CD14-positive monocyte (primary cell): Measurements from ENCODE around the gene ZSCAN5A. TPM values are rescaled to one million over a fixed set of nuclear protein-coding genes. Genes with fewer than 3 reads are reported as not detected.
"Not testable (repeated sequence)": the region's sequence is repeated elsewhere in the genome, so short reads cannot be mapped to it uniquely, and the experiment has no call there.

ENCODE experiments used
- DNase-seq, 3 donors: peaks; one replicate each; pipeline ENCODE4 v3.0.0-alpha.2; 2011 to 2022
- H2AFZ ChIP-seq: 2 replicates; pipeline ENCODE4 v1.6.0; 2012; ENCODE audit warnings: mild to moderate bottlenecking, low read depth, low read length, inconsistent platforms; ENCODE audit not compliant: insufficient read depth, poor library complexity, severe bottlenecking
- H3K27ac ChIP-seq, 2 donors: 1 replicate in 1 of 2; 2 replicates in 1 of 2; pipeline ENCODE4 v1.5.1; 2012 to 2013; ENCODE audit warnings: low read length in 2 of 2, control low read depth in 1 of 2, inconsistent platforms in 1 of 2, low read depth in 1 of 2, mild to moderate bottlenecking in 1 of 2
- H3K27me3 ChIP-seq, 2 donors: one replicate each; pipeline versions ENCODE4 v1.6.0 to v1.6.1; 2011 to 2013; ENCODE audit warnings: low read length in 2 of 2; ENCODE audit not compliant: control insufficient read depth in 2 of 2, insufficient read depth in 2 of 2
- H3K36me3 ChIP-seq, 2 donors: replicated peaks in 1 of 2; 1 replicate in 1 of 2; 2 replicates in 1 of 2; pipeline versions ENCODE4 v1.5.1 to v1.6.1; 2012 to 2013; ENCODE audit warnings: low read length in 2 of 2, control low read depth in 1 of 2, inconsistent platforms in 1 of 2, mild to moderate bottlenecking in 1 of 2; ENCODE audit not compliant: insufficient read depth in 2 of 2, control insufficient read depth in 1 of 2
- H3K4me1 ChIP-seq, 2 donors: 1 replicate in 1 of 2; 2 replicates in 1 of 2; pipeline versions ENCODE4 v1.5.1 to v1.6.1; 2012 to 2013; ENCODE audit warnings: low read length in 2 of 2, control low read depth in 1 of 2, inconsistent platforms in 1 of 2, mild to moderate bottlenecking in 1 of 2, moderate library complexity in 1 of 2; ENCODE audit not compliant: insufficient read depth in 2 of 2, control insufficient read depth in 1 of 2
- H3K4me2 ChIP-seq: replicated peaks from 2 replicates; pipeline ENCODE3; 2012; ENCODE audit warnings: low read length, moderate library complexity, mild to moderate bottlenecking; ENCODE audit not compliant: poor library complexity, severe bottlenecking; ENCODE audit errors: extremely low read depth
- H3K4me3 ChIP-seq, 3 experiments: fragments of 200-600 bp in 1 of 3; sonication (generic) in 1 of 3; replicated peaks in 1 of 3; 1 replicate in 2 of 3; 2 replicates in 1 of 3; pipeline ENCODE4 v1.5.1; 2011 to 2013; ENCODE audit warnings: low read length in 3 of 3, mild to moderate bottlenecking in 3 of 3, control low read depth in 2 of 3, low read depth in 2 of 3, inconsistent platforms in 1 of 3, moderate library complexity in 1 of 3
- H3K79me2 ChIP-seq: 2 replicates; pipeline ENCODE4 v1.6.0; 2012; ENCODE audit warnings: mild to moderate bottlenecking, control low read depth, inconsistent platforms, low read length, moderate library complexity; ENCODE audit not compliant: insufficient read depth
- H3K9ac ChIP-seq: 2 replicates; pipeline ENCODE4 v1.6.0; 2017; ENCODE audit warnings: low read length, mild to moderate bottlenecking; ENCODE audit not compliant: insufficient read depth, poor library complexity, severe bottlenecking
- H3K9me3 ChIP-seq, 2 donors: replicated peaks in 1 of 2; 1 replicate in 1 of 2; 2 replicates in 1 of 2; pipeline versions ENCODE4 v1.5.1 to v1.6.1; 2012 to 2013; ENCODE audit warnings: low read length in 2 of 2, control low read depth in 1 of 2; ENCODE audit not compliant: control insufficient read depth in 1 of 2, insufficient read depth in 1 of 2
- H4K20me1 ChIP-seq: 2 replicates; pipeline ENCODE4 v1.6.0; 2012; ENCODE audit warnings: mild to moderate bottlenecking, low read length, control low read depth, moderate library complexity; ENCODE audit not compliant: insufficient read depth
- H3K27ac Mint-ChIP-seq, 7 donors: one replicate each; pipeline ENCODE4 v1.8.0; 2020; ENCODE audit warnings: mild to moderate bottlenecking in 7 of 7, mixed read lengths in 7 of 7, moderate library complexity in 6 of 7, inconsistent platforms in 2 of 7
- H3K27me3 Mint-ChIP-seq, 3 donors: one replicate each; pipeline ENCODE4 v1.8.0; 2021 to 2022; ENCODE audit warnings: low read depth in 3 of 3, mild to moderate bottlenecking in 3 of 3, mixed read lengths in 3 of 3, moderate library complexity in 3 of 3, inconsistent platforms in 1 of 3
- H3K36me3 Mint-ChIP-seq, 2 donors: one replicate each; pipeline ENCODE4 v1.8.0; 2020; ENCODE audit warnings: mixed read lengths in 2 of 2, inconsistent platforms in 1 of 2, mild to moderate bottlenecking in 1 of 2
- H3K4me1 Mint-ChIP-seq: one replicate; pipeline ENCODE4 v1.8.0; 2020; ENCODE audit warnings: mild to moderate bottlenecking, mixed read lengths
- H3K4me3 Mint-ChIP-seq, 2 donors: one replicate each; pipeline ENCODE4 v1.8.0; 2020; ENCODE audit warnings: mild to moderate bottlenecking in 2 of 2, mixed read lengths in 2 of 2, moderate library complexity in 1 of 2
- H3K9me3 Mint-ChIP-seq, 7 donors: one replicate each; pipeline ENCODE4 v1.8.0; 2020 to 2022; ENCODE audit warnings: mixed read lengths in 7 of 7, mild to moderate bottlenecking in 6 of 7, moderate library complexity in 6 of 7, inconsistent platforms in 2 of 7
- WGBS: methylation state at CpG from one replicate; pipeline ENCODE4 v1.1.5; 2013; ENCODE audit warnings: missing lambda C conversion rate; ENCODE audit not compliant: insufficient coverage; 5-methylcytosine and 5-hydroxymethylcytosine counted together
- intact Hi-C, 2 donors: fragments of 100-400 bp; cut with micrococcal nuclease; formaldehyde crosslinking; loops; one replicate each; pipeline versions ENCODE4 v1.15.0 to v1.15.1; 2023
- polyA plus RNA-seq, 3 donors: library from polyadenylated mRNA; depleted of rRNA in 1 of 3; unstranded in 2 of 3; stranded (reverse) in 1 of 3; fragments of 300-500 nt in 2 of 3; fragments of >200 nt in 1 of 3; fragmentation: Illumina TruSeq in 2 of 3; gene quantifications; 1 replicate in 2 of 3; 2 replicates in 1 of 3; pipeline ENCODE4 v1.2.3, GENCODE V29; 2012 to 2021
- TF ChIP-seq, protein P1 (sequence below): fragments of 200-600 bp; IDR thresholded peaks from one replicate; pipeline ENCODE4 v1.8.0; 2022; ENCODE audit warnings: antibody characterized with exemption, mild to moderate bottlenecking

Gene ZSCAN5A
- polyA plus RNA-seq, 3 donors, result 5.3 to 11.3 (median 6.3) TPM

DNA sequence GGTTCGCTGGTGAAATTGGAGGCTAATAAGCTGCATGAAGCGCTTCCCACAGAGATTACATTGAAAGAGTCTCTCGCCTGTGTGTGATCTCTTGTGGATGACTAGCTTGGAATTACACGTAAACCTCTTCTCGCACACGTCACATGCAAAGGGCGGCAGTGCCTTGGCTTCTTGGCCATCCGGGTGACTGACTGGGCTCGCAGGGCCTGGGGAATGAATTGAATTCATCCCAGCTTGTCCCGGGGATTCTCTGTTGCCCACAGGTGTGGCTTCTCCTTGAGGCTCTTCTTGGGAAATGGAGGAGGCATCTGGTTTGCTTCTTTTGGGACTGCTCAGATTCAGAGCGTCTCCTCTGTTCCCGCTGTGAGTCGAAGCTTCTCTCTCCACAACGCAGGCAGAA, 92.8 kb downstream of the ZSCAN5A start:
- Histone ChIP-seq H3K4me3 (no peak overlapping the region), H2AFZ (no peak overlapping the region), H3K9ac (no peak overlapping the region), H3K4me2 (no peak overlapping the region), H4K20me1 (no peaks in the 10 kb centered on the region), H3K27ac (no peak overlapping the region), H3K36me3 (peaks cover 6 to 19% of the 10 kb centered on the region in 2 donors), H3K9me3 (no peaks in the 10 kb centered on the region), H3K27me3 (peaks cover 0 to 10% of the 10 kb centered on the region in 2 donors), H3K4me1 (peaks cover 3 to 10% of the 10 kb centered on the region in 2 donors), H3K79me2 (no peaks in the 10 kb centered on the region)
- Mint-ChIP-seq H3K27me3 (peaks cover 9 to 17% (median 10%) of the 10 kb centered on the region in 3 donors), H3K27ac (no peak overlapping the region), H3K9me3 (peaks cover 0 to 3% (median 0%) of the 10 kb centered on the region in 7 donors), H3K4me3 (no peak overlapping the region), H3K4me1 (peaks cover 8% of the 10 kb centered on the region), H3K36me3 (peaks cover 25 to 34% of the 10 kb centered on the region in 2 donors)
- intact Hi-C loops, result no loop called here
- TF ChIP-seq, protein P1, sequence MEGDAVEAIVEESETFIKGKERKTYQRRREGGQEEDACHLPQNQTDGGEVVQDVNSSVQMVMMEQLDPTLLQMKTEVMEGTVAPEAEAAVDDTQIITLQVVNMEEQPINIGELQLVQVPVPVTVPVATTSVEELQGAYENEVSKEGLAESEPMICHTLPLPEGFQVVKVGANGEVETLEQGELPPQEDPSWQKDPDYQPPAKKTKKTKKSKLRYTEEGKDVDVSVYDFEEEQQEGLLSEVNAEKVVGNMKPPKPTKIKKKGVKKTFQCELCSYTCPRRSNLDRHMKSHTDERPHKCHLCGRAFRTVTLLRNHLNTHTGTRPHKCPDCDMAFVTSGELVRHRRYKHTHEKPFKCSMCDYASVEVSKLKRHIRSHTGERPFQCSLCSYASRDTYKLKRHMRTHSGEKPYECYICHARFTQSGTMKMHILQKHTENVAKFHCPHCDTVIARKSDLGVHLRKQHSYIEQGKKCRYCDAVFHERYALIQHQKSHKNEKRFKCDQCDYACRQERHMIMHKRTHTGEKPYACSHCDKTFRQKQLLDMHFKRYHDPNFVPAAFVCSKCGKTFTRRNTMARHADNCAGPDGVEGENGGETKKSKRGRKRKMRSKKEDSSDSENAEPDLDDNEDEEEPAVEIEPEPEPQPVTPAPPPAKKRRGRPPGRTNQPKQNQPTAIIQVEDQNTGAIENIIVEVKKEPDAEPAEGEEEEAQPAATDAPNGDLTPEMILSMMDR, result peak; percentile 7
- WGBS, result 97% methylated on average over 10 of the region's 14 CpGs
- no peak for DNase-seq

DNA sequence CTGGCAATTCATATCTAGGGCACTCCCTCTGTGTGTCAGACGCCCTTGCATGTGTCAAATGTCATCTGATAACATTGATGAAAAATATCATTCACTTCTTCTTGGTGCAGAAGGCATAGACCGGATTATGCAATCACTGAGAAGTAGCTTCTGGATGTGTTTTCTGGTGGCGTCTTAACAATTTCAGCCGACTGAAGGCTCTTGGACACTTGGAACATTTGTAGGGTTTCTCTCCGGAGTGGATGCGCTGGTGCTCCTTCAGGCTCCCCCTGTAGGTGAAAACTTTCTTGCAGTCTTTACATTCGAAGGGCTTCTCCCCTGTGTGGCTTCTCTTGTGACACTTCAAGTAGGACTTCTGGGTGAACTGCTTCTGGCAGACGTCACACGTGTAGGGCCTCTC, 93.2 kb downstream of the ZSCAN5A start:
- TF ChIP-seq, protein P1, result peak; percentile 19
- H3K4me2 ChIP-seq, H3K4me3 ChIP-seq, DNase-seq, intact Hi-C loops, H3K79me2 ChIP-seq, H3K9ac ChIP-seq, H3K9me3 Mint-ChIP-seq, H2AFZ ChIP-seq, H3K4me3 Mint-ChIP-seq, H3K4me1 Mint-ChIP-seq, H4K20me1 ChIP-seq, H3K27ac ChIP-seq, H3K27ac Mint-ChIP-seq, H3K9me3 ChIP-seq: not testable (repeated sequence)
- H3K27me3 ChIP-seq, result peaks cover 0 to 14% of the 10 kb centered on the region in 2 donors
- Mint-ChIP-seq H3K27me3 (peaks cover 12 to 20% (median 13%) of the 10 kb centered on the region in 3 donors), H3K36me3 (peaks cover 25 to 34% of the 10 kb centered on the region in 2 donors)
- peaks cover 6 to 19% of the 10 kb centered on the region in 2 donors for H3K36me3 ChIP-seq
- 80% methylated on average over 4 of the region's 9 CpGs for WGBS
- peaks cover 3 to 11% of the 10 kb centered on the region in 2 donors for H3K4me1 ChIP-seq
